Bronchial epithelial cell (primary cell): ENCODE data around the gene PHLDA1. TPM values are rescaled to one million over a fixed set of nuclear protein-coding genes. Genes with fewer than 3 reads are reported as not detected.

ENCODE experiments used
- DNase-seq: peaks from one replicate; pipeline ENCODE4 v3.0.0-alpha.2; 2010; ENCODE audit warnings: low read depth
- FAIRE-seq: peaks from 2 replicates; lab custom pipeline; 2011; peaks lifted over from hg19 to GRCh38; lab: Jason Lieb, UNC
- H3K27me3 ChIP-seq: 2 replicates; pipeline ENCODE4 v1.5.1; 2011; ENCODE audit warnings: low read length; ENCODE audit not compliant: control insufficient read depth, insufficient read depth
- H3K36me3 ChIP-seq: 2 replicates; pipeline ENCODE4 v1.5.1; 2011; ENCODE audit warnings: low read length; ENCODE audit not compliant: control insufficient read depth, insufficient read depth
- H3K4me3 ChIP-seq: 2 replicates; pipeline ENCODE4 v1.5.1; 2011; ENCODE audit warnings: mild to moderate bottlenecking, low read depth, low read length, control low read depth
- total RNA-seq: library from RNA; depleted of rRNA; stranded (reverse); fragments of >200 nt; gene quantifications from 2 replicates; pipeline ENCODE4 v1.2.1, GENCODE V29; 2014
- TF ChIP-seq, protein P1 (sequence below): IDR thresholded peaks from 2 replicates; pipeline ENCODE4 v1.5.1; 2011; ENCODE audit warnings: mild to moderate bottlenecking, moderate library complexity, low read length, control low read depth, inconsistent platforms; ENCODE audit not compliant: insufficient read depth, severe bottlenecking

Gene PHLDA1
- total RNA-seq, 1 donor from 2014 or later = 27.9 TPM

DNA sequence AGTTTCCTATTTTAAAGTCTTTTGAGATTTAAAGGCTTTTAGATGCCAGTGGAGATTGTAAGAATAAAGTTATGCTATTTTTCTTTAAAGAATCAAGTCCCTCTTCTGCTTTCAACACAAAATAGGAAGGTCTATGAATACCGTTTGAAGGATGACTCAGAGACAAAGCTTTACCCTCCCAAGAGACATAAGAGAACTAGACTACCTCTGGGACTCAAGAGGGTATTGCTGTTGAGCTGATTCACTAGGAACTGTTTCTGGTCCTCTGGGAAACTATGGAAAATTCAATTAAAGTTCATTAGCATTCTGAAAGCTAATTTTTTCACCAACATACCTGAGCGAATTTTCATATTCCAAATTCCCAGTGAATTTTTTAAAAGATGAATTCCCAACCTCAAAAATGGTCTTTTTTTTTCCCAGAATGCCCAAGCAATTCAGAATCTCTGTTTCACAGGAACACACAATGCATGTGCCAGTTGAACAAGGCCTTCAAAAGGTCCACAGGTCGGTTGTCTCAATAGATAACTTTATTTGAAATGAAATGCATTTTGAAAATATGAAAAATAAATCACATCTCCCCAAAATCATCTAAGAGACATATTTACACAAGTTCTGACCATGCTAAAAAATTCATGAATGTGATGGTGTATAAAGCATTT lies 6.5 kb downstream of the PHLDA1 start:
- H3K27me3 ChIP-seq = no peaks in the 10 kb centered on the region
- peak; percentile 83 for DNase-seq
- no peak for FAIRE-seq
- H3K4me3 ChIP-seq = no peak overlapping the region
- peaks cover under 1% of the 10 kb centered on the region for H3K36me3 ChIP-seq
- TF ChIP-seq, protein P1, sequence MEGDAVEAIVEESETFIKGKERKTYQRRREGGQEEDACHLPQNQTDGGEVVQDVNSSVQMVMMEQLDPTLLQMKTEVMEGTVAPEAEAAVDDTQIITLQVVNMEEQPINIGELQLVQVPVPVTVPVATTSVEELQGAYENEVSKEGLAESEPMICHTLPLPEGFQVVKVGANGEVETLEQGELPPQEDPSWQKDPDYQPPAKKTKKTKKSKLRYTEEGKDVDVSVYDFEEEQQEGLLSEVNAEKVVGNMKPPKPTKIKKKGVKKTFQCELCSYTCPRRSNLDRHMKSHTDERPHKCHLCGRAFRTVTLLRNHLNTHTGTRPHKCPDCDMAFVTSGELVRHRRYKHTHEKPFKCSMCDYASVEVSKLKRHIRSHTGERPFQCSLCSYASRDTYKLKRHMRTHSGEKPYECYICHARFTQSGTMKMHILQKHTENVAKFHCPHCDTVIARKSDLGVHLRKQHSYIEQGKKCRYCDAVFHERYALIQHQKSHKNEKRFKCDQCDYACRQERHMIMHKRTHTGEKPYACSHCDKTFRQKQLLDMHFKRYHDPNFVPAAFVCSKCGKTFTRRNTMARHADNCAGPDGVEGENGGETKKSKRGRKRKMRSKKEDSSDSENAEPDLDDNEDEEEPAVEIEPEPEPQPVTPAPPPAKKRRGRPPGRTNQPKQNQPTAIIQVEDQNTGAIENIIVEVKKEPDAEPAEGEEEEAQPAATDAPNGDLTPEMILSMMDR = no peak

GRCh38 chr12:76024102-76024781 lies 7.3 kb downstream of the PHLDA1 start:
- no peak overlapping the region for H3K4me3 ChIP-seq
- no peaks in the 10 kb centered on the region for H3K27me3 ChIP-seq
- FAIRE-seq (no peak), DNase-seq (no peak)
- H3K36me3 ChIP-seq = no peaks in the 10 kb centered on the region
- TF ChIP-seq, protein P1 = no peak

DNA sequence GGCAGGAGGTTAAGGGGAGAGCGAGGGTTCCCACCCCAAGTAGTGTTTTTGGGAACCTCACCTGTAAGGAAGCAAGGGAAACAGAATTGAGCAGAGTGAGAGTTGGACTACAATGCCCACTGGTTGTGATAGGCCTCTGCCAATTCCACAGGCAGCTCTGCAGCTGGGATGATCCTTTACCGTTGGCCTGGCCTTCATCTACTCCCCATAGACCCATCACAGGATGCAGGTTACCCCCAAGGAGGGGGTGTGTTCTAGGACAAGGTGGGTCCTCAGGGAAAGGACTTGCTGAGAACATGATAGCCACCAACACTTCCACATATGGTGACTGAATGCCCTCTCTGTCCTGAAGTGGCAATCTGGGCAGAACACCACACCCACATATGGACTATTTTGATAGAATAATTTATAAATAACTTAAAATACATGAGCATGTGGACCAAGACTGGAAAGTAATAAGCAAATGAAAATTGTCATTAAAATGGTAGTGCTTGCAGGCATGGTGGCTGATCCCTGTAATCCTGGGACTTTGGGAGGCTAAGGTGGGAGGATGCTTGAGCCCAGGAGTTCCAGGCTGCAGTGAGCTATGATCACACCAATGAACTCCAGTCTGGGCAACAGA lies 8.4 kb downstream of the PHLDA1 start:
- Histone ChIP-seq H3K4me3 (no peak overlapping the region), H3K27me3 (no peaks in the 10 kb centered on the region), H3K36me3 (no peaks in the 10 kb centered on the region)
- DNase-seq (no peak), FAIRE-seq (no peak)
- TF ChIP-seq, protein P1 = no peak

DNA sequence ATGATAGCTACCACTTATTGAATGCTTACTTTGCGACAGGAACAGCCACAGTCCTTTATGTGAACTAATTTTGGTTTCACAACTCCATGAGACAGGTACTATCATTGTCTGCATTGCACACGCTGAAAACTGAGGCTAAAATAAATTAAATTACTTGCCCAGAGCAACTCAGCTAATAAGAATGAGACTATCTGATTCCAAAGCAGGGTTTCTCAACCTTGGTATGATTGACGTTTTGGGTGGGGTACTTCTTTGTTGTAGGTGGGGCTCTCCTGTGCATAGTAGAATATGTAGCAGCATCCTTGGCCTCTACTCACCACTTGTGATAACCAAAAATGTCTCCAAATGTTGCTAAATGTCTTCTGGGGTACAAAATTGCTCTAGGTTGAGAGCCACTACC lies 9.1 kb downstream of the PHLDA1 start:
- Histone ChIP-seq H3K4me3 (no peak overlapping the region), H3K27me3 (no peaks in the 10 kb centered on the region), H3K36me3 (no peaks in the 10 kb centered on the region)
- DNase-seq (no peak), FAIRE-seq (no peak)
- TF ChIP-seq, protein P1 = no peak

DNA sequence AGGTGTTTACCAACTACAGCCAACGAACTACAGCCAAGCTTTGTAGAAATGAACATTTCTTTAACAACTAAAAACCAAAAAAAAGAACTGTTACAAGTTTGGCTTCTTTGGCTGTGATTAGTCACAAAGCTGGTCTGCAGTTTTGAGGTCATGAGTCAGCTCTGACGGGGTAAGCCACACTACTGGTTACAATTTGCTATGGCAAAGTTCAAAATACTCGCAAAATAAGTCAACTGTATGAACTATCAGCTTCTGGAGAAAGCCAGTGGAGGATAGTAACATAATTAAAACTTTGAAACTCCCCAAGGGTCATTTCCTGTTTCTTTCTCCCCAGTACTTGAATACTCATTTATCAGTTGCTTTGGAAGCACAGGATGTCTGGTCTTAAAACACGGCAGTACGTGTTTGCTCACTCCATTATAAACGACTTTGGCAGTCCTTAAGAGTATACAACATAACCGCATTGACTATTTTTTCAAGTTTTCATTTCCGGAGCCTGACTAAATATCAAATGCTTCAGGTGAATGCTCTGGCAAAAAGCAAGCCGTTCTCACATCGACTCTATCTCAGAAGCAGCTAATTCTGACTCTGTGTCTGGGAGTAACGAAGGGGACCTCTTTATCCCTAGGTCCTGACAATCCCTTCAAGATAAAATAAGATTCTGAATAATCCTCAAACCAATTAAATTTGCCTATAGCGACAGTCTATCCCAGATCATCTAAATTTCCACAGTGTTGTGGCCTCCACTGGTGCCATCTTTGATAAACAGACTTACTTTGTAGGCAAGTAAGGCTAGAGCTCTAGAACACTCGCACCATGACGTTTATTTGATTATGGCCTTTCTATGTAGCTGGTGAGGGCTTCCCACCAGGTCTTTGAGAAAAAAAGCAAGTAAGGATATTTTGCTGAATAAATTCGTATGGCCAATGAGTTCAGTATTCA lies 10.6 kb downstream of the PHLDA1 start:
- no peak overlapping the region for H3K4me3 ChIP-seq
- H3K27me3 ChIP-seq = no peaks in the 10 kb centered on the region
- TF ChIP-seq, protein P1 = no peak
- H3K36me3 ChIP-seq = no peaks in the 10 kb centered on the region
- FAIRE-seq = no peak
- peak; percentile 97 for DNase-seq
